Measurements from ENCODE around the gene PACS2. TPM values are rescaled to one million over a fixed set of nuclear protein-coding genes. Genes with fewer than 3 reads are reported as not detected.

PACS2 gene
- total and polyA plus RNA-seq, 2 experiments from 2014 or later, result 41.1 to 54.5 TPM

DNA sequence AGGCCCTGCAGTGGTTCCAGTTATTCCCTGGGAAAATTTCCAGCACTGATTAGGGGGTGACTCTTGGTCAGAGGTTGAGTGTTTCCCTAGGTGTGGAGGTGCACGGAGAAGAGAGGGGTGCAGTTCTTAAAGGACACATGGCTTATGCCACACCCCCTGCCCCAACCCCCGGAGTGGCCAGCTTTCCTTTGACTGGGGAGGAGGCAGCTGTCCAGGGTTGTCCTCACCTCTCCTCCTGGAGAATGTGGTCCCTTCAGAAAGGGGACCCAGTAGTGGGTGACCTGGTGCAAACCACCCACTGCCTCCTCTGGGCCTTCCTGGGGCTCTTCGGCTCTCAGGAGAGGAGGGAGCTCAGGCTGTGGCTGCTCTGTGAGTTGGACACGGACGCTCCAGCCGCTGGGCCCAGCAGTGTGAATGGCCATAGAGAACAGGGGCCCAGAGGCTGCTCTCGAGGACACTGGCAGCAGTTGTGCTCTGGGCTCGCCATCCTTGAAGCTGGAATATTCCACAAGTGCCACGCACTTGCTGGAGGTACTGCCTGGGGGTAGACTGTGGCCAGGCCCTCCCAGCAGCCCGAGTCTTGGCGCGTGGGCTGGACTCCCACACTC, 13.6 kb downstream of the PACS2 start:
- Histone ChIP-seq H3K36me3 (replicated peaks; ENCODE audit: insufficient read depth, low read depth) (no peaks in the 10 kb centered on the region), H3K4me1 (ENCODE audit: insufficient read depth) (no peaks in the 10 kb centered on the region), H3K9me2 (replicated peaks; ENCODE audit: insufficient read depth) (no peaks in the 10 kb centered on the region), H2AFZ (no peak overlapping the region), H3K27me3 (no peaks in the 10 kb centered on the region), H3K4me2 (no peak overlapping the region), H3K9me3 (ENCODE audit: low read depth) (no peaks in the 10 kb centered on the region), H3K4me3 (no peak overlapping the region), H4K20me1 (ENCODE audit: insufficient read depth, poor library complexity, severe bottlenecking) (peaks cover 62% of the 10 kb centered on the region), H3K79me2 (peaks cover 99% of the 10 kb centered on the region), H3K27ac (no peak overlapping the region)
- WGBS (ENCODE audit: low lambda C conversion rate, missing lambda C conversion rate), result 84% methylated on average over 12 of the region's 12 CpGs
- DNase-seq (ENCODE audit: low spot score), result no peak
- TF ChIP-seq, protein P1, sequence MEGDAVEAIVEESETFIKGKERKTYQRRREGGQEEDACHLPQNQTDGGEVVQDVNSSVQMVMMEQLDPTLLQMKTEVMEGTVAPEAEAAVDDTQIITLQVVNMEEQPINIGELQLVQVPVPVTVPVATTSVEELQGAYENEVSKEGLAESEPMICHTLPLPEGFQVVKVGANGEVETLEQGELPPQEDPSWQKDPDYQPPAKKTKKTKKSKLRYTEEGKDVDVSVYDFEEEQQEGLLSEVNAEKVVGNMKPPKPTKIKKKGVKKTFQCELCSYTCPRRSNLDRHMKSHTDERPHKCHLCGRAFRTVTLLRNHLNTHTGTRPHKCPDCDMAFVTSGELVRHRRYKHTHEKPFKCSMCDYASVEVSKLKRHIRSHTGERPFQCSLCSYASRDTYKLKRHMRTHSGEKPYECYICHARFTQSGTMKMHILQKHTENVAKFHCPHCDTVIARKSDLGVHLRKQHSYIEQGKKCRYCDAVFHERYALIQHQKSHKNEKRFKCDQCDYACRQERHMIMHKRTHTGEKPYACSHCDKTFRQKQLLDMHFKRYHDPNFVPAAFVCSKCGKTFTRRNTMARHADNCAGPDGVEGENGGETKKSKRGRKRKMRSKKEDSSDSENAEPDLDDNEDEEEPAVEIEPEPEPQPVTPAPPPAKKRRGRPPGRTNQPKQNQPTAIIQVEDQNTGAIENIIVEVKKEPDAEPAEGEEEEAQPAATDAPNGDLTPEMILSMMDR (IDR thresholded peaks at IDR 0.05; ENCODE audit: poor library complexity), result no peak
- TF ChIP-seq EZH2 (IDR thresholded peaks at IDR 0.05; ENCODE audit: borderline replicate concordance), result no peak
- TF ChIP-seq EZH2phosphoT487 (IDR thresholded peaks at IDR 0.05; ENCODE audit: low read depth, severe bottlenecking, unreplicated experiment), result no peak

DNA sequence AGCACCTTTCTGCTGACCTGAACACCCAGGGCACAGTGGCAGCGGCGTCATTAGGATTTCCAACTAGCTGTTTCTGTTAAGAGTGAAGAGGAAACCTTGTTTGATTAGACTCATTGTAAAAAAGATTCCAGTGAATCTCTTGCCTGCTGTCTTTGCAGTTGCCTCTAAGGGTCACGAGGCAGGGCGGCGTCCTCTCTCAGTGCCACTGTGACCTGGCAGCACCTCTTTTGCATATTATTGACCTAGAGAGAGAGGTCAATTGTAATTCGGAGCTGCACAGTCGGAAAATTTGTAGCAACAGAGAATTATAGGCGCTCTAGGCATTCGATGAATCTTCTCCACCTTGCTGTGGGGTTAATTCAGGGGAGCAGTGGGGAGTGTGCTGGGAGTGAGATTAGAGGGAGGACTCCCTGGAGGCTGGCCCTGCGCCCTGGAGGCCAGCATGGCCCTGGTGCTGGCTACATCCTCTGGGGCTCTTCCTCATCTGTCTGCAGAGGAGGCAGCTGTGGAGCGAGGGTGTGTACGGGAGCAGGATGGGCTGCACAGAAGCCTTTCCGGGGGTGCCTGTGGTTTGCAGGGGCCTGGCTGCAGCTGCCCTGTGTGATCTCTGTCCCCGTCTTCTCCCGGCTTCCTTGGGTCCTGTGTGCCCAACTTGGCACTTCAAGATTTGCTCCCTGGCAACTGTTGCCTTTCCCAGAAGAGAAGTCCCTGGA, 14.3 kb downstream of the PACS2 start:
- H3K79me2 ChIP-seq, result peaks cover 99% of the 10 kb centered on the region
- no peak overlapping the region for H3K4me3 ChIP-seq
- H3K27ac ChIP-seq, result no peak overlapping the region
- H3K9me3 ChIP-seq (ENCODE audit: low read depth), result no peaks in the 10 kb centered on the region
- peaks cover 64% of the 10 kb centered on the region for H4K20me1 ChIP-seq (ENCODE audit: insufficient read depth, poor library complexity, severe bottlenecking)
- H3K36me3 ChIP-seq (replicated peaks; ENCODE audit: insufficient read depth, low read depth), result no peaks in the 10 kb centered on the region
- DNase-seq (ENCODE audit: low spot score), result no peak
- no peak overlapping the region for H3K4me2 ChIP-seq
- H3K9me2 ChIP-seq (replicated peaks; ENCODE audit: insufficient read depth), result no peaks in the 10 kb centered on the region
- WGBS (ENCODE audit: low lambda C conversion rate, missing lambda C conversion rate), result 95% methylated on average over 15 of the region's 15 CpGs
- H3K4me1 ChIP-seq (ENCODE audit: insufficient read depth), result no peaks in the 10 kb centered on the region
- no peak for TF ChIP-seq EZH2 (IDR thresholded peaks at IDR 0.05; ENCODE audit: borderline replicate concordance)
- TF ChIP-seq EZH2phosphoT487 (IDR thresholded peaks at IDR 0.05; ENCODE audit: low read depth, severe bottlenecking, unreplicated experiment), result no peak
- TF ChIP-seq, protein P1 (IDR thresholded peaks at IDR 0.05; ENCODE audit: poor library complexity), result no peak
- H3K27me3 ChIP-seq, result no peaks in the 10 kb centered on the region
- no peak overlapping the region for H2AFZ ChIP-seq

DNA sequence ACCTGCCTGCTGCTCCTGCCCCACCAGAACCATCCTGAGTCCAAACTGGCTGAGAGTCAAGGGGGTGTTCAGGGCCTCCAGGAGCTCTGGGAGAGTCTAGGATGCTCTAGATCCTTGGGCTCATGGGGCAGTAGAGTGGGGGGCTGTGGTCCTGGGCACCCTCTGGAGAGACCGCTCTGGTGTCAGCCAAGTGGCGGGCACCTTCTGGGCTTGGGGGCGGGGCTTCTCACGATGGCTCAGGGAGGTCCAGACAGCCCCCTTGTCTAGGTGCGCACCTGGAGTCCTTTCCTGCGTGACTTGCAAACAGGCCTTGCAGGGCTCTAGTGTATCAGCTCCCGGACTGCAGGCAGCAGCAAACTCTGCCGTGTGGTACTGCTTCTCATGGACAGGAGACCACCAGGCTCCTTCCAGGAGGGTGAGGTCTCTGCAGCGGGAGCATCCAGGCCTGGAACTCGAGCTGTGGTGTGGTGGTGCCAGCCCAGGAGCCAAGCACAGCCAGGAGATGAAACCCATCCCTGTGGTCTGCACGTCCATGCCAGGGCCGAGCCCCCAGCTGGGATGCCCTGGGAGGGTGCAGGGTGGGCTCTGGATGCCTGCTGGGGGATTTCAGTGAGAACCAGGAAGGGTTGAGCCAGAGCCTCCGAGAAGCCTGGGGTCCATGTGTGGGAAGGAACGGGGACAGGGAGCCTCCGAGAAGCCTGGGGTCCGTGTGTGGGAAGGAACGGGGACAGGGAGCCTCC, 15.0 kb downstream of the PACS2 start:
- 95% methylated on average over 14 of the region's 17 CpGs for WGBS (ENCODE audit: low lambda C conversion rate, missing lambda C conversion rate)
- Histone ChIP-seq H3K4me2 (no peak overlapping the region), H3K36me3 (replicated peaks; ENCODE audit: insufficient read depth, low read depth) (no peaks in the 10 kb centered on the region), H3K9me2 (replicated peaks; ENCODE audit: insufficient read depth) (no peaks in the 10 kb centered on the region), H3K4me1 (ENCODE audit: insufficient read depth) (no peaks in the 10 kb centered on the region), H3K9me3 (ENCODE audit: low read depth) (no peaks in the 10 kb centered on the region), H4K20me1 (ENCODE audit: insufficient read depth, poor library complexity, severe bottlenecking) (peaks cover 60% of the 10 kb centered on the region), H3K27me3 (no peaks in the 10 kb centered on the region), H2AFZ (no peak overlapping the region), H3K79me2 (peaks cover 97% of the 10 kb centered on the region), H3K27ac (no peak overlapping the region), H3K4me3 (no peak overlapping the region)
- TF ChIP-seq EZH2 (IDR thresholded peaks at IDR 0.05; ENCODE audit: borderline replicate concordance) (no peak), EZH2phosphoT487 (IDR thresholded peaks at IDR 0.05; ENCODE audit: low read depth, severe bottlenecking, unreplicated experiment) (no peak)
- TF ChIP-seq, protein P1 (IDR thresholded peaks at IDR 0.05; ENCODE audit: poor library complexity), result no peak
- no peak for DNase-seq (ENCODE audit: low spot score)
